NCI-H524 (cell line): Measurements from ENCODE around the gene NOS3.

ENCODE experiments used
- DNase-seq, 2 experiments: peaks; one replicate each; lab custom pipeline; 2025; lab: John Stamatoyannopoulos, UW

Gene NOS3

DNA sequence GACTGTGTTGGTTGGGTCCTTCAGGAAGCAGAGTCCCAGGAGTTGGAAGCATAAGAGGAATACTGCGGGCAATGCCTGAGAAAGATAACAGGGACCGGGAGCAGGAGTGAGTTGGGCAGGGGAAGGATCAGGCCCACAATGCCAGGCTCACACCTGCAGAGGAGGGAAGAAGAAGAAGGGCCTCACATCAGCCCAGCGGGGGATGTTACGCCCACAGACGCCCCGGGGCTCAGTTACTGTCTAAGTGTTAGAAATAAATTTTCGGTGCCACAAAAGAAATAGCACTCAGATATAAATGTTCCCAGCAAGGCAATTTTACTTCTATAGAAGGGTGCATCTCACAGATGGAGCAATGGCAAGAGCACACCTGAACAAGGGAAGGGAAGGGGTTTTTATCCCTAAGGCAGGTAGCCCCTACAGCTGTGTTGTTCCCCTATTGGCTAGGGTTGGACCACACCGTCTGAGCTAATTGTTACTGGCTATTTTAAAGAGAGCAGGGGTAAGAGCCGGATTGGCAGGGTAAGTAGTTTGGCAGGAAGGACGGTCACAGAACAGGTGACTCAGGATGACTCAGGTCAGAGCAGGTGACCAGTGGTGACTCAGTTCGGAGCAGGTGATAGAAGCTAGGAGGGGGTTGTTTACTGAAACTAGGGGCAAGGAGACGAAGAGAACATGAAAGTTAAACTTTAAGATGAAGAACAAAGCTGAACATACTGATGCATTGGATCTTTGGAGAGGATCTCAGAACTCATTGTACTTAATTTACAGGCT lies at the start of gene NOS3:
NOS3 (plus strand) TSS at position 602 of the 771 bp plus-strand sequence. CDS start 2,787 bp downstream, outside the sequence.
- DNase-seq: no peak

DNA sequence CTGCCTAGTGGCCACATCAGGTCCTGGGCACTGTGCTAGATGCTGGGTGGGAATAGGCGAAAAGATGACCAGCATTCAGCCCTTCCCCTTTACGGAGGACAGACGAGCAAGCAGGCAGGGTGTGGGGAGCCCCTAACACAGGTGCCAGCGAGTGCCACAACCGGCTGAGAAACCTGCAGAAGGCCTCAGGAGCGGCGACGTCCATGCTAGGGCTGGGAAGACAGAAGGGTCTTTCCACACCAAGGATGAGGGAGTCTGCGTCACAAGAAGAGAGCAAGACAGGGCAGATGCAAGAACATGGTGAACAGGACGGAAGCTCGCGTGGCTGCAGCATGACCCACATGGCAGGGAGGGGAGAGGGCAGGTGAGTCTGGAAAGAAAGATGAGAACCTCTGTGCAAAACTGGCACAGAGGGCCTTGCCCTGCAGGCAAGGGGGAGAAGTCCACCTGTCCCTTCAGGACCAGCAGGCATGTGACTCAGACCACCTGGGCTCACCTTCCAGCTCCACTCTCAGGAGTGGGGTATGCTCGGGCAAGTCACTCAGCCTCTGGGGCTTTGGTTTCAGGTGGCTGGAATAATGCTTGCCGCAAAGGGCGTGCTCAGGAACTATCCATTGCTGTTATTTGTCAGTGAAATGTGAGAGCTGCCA lies 49.3 kb upstream of the NOS3 start:
- no peak for DNase-seq

DNA sequence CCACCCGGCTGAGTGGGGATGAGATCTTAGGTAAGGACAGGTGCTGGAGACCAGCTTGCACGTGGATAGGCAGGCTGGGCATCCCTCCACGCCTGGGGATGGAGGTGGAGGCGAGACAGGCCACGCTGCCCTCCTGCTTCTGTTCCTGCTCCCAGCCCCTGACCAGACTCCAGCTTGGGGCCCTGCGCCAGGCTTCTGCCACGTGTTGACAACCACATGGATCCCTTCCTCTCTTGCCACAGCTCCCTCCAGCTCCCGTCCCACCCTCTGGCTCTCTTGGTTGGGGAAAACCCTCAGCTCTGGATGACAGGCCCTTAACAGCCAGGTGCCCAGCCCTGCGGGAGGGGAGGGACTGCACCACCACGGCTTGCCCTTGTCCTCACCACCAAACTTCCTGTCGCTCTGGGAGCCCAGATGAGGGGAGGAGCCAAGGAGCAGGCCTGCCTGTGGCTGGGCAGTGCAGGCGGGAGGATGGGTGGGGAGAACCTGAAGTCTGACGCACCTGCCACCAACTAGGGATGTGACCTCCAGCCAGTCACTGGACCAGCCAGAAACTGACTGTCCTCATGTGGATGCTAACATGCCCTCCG lies 48.7 kb upstream of the NOS3 start:
- DNase-seq: no peak

DNA sequence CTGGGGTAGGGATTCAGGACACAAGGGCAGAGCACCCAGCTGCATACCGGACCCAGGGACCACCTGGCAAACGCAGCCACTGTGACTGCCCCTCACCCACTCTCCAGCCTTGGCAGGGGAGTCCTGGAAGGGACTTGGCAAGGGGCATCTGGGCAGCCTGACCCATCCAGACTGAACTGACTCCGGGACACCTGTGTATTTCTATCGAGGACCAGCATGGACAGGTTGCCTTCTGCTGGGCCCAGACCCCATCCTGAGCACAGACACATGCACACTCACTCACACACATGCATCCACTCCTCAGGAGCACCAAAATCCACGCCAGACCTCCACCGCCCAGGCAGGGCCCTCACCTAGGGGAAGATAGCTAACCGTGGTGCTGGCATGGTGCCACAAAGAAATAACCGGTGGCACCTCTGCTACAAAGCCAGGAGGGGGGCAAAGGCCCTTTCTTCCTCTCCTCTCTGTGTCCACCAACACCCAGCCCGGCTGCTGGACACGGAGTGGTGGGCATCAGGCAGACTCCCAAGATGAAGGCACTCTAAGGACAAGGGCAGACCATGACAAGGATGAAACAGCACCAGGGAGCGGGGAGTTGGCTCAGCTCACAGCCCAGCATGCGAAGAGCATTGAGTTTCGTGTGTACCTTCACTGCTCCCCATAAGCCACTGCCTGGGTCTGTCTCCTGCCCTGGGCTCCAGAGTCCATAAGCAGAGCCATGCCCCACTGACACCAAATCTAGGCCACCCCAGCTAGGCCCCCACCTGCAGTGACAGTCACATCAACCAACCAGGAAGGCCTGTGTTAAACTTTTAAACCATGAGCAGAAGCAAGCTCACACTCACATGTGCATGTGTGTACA lies 48.0 kb upstream of the NOS3 start:
- no peak for DNase-seq

DNA sequence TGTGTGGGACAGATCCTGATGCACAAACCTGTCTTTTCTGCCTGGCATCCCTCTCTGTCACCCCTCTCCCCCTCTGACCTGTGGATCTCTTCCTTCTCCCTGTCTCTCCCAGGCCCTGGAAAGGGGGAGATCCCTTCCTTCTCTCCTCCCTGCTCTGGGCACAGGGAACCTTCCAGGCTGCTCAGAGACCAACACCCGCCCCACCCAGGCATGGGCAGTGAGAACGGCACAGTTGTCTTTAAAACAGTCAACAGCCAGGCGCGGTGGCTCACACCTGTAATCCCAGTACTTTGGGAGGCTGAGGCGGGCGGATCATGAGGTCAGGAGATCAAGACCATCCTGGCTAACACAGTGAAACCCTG lies 47.4 kb upstream of the NOS3 start:
- no peak for DNase-seq

DNA sequence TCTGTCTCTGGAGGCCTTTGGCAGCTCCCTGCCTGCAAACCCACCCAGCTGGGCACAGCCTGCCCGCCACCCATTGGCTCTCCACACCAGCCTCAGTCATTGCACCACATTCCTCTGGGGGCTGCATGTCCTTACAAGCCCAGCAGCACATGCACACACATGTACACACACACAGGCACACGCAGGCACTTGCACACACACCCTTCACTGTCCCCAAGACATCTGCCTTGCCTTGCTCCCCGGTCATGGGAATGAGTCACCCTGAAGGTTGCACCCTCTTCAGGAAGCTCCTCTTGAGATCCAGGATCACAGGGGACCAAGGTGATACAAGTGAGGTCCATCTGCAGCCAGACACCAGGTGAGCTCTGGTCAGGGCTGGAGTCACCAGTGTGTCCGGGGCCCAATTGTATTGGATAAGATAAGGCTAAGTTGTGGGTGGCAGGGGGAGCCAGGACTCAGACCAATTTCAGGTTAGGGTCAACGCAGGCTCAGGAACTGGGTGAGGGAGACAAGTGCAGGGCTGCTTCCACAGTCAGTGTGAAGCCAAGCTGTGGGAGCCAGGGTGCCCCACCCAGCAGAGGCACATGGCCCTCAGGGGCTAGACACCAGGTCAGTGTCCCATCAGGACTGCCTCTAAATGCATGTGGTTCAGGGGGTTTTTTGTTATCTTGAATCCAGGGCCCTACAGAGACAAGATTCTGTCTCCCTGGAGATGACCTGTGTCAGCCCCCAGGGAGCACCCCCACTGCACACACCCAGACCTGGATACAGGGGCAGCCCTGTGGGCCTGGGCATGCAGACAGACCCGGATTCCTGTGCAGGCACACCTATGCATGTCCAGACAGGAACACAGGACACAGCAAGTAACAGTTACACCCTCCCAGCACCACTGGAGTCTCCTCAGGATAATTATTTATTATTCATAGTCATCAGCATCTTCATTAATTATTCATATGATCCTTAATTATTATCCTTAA lies 46.5 kb upstream of the NOS3 start:
- DNase-seq: no peak

DNA sequence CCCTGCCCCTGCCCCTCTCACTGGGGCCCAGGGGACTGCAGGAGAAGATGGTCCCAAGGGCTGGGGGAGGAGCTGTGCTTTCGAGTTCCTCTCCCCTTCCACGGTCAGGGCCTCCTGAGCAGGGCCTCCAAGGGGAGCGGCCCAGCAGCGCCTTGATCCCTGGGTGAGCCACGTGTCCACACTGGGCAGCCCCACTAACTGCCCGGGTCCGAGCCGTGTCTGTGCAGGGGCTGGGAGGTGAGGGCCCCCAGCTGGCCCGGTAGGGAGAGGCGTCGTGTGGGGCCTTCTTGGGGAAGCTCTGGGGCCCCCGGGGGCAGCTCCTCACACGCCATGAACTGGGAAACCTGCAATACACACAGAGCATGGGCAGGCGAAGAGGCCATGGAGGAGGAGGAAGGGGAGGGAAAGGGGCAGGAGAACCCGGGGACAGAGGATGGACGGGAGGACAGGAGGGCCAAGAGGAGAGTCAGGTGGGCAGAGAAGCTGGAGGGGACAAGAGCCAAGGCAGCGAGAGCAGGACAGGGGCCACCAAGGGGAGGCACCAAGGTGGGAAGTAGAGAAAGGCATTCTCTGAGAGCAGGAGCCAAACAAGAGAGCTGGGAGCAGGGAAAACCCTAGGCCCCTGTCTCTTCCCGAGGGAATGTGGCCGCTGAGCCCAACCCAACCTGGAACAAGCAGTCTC lies 45.5 kb upstream of the NOS3 start:
- DNase-seq: no peak

DNA sequence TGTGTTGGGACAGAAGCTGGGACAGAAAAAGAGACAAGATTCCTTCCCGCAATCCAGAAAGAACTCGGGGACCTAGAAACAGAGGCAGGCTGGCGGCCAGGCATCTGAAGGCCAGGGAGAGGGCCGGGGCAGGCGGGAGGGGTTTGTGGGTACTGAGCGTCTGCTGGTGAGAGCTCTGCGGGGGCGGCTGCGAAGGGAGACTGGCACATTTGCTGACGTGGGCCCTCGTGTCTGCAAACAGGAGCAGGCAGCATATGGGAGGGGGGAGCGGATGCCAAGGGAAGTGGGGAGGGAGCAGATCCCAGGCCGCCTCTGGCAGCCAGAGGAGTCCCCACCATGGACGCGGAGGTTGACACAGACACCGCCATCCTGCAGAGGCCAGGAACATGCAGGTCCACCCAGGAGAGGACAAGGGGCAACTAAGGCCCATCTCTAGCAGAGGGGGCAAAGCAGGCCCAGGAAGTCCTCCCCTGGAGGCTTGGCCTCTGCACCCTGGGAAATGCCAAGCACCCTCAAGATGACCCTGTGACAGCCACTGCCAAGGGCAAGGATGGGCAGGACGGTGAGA lies 44.9 kb upstream of the NOS3 start:
- no peak for DNase-seq

DNA sequence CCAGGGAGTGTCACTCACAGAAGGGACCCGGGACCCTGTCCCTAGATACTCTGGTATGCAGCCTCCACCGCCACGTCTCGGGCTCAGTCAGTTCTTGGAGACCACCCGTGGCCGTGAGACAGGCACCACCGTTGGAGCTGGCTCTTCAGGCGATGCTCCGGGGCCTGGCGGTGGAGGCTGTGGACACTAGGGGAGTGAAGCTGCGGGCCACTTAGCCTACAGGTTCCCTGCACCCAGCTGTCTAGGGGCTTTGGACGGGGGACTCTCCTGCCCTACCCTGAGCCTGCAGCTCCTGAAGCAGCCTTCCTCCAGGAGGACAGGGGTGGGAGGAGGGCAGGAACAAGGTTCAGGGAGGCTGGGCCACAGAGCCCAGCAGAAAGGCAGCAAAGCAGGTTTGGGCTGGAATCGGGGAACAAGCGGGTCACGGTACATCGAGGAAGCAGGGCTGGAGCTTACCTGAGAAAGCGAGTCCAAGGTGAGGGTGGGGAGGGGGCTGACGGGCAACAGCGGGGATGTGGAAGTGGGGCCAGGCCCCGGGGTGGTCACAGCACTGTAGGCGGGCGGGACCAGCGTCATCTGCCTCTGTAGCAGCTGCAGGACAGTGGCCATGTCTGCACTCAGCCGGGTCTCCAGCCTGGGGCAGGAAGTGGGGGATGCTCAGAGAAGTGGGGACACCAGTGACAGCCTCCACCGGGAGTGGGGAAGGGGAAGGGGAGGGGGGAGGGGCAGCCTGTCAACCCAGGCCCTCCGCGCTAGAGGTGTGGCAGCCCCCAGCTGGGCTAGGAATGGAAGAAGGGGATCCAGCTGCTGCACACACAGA lies 44.2 kb upstream of the NOS3 start:
- no peak for DNase-seq

DNA sequence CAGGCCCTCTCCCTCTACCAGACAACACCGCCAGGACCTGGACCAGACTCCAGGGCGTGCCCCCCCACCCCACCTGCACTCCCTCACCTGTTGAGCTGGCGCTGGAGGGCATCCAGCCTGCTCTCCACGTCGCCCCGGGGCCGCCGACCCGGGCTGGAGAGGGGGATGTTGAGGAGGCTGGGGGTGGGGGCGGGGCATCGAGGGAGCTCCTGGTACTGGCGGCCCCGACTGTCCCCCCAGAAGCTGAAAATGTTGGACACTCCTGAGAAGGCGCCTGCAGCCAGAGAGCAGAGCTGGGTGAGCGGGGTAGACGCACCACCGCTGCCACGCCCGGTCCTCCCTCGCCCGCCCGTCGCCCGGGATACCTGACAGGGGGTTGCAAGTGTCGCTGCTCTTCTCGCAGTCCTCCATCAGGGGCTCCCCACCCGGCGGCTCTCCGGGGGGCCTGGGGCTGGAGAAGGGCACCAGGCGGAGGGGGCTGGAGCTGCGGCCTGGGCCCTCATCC lies 43.5 kb upstream of the NOS3 start:
- no peak for DNase-seq

DNA sequence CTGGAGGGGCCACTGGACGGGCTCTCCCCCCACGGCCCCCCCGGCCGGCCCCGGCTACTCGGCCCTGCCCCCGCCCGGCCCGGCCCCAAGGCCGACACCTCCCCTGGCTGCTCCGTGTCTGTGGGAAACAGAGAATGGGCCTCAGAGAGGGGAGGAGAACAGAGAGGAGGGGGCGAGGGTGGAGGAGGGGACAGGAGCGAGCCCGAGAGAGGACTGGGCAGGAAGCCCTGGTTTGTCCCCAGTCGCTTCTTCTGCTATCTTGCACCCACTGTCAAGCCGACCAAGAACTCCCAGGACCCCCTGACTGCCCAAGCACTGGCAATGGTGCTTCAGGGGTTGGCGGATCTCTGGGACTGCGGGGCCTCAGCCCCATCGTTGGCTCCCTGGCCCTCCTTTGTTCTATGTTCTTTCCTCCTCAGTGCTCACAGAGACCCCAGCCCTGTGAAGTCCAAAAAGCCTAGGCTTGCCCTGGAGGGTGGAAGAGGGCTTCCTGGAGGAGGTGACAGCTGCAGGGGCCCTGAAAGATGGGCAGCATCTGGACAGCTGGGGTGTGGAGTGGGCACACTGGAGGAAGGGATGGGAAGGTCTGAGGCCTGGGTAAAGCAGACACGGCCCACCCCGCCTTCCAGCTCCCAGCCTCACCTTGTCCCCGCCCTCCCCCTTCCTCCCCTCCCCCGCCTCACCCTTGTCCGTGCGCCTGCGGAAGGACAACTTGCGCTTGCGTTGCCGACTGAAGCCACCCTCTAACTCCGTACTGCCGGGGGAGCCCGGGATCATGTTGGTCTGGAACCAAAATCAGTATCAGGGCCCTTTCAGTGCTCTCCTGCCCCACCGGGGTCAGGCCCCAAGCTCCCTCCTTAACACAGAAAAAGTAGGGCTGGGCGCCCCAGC lies 42.8 kb upstream of the NOS3 start:
- no peak for DNase-seq

DNA sequence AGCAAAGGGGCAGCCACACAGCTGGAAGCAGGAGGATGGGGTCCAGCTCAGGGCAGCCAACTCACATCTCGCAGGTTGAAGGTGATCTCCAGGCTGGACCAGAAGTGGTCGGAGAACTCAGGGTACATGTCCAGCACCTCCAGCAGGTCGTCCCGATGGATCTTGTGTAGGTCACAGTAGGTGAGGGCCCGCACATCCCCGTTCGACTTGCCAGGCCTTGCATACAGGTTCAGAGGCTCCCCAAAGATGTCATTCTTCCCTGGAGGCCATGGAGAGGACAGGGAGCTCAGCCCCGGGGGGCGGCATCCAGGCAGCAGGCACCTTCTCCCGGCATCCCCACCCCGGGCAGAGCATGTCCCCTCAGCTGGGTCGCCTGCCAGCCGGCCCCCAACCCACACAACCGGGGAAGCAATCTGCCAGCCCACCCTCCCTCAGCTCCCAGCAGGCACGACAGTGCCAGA lies 42.0 kb upstream of the NOS3 start:
- no peak for DNase-seq

DNA sequence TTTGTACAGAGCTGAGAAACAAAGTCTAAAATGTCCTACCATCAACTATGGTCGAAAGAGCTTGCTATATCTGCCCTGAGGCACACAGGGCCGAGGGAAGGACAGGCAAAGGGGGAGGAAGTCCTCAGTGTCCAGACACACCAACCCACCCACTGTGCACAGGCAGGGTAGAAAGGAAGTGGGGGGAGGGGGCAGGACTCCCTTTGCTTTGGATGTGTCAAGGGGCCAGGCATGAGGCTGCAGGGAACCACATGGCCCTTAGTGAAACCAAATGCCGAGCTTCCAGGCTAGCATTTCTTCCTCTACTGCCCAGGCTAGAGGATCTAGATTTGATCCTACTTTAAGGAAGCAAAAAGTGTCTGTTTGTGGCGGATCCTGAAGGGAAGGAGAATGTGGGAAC lies 41.3 kb upstream of the NOS3 start:
- no peak for DNase-seq

DNA sequence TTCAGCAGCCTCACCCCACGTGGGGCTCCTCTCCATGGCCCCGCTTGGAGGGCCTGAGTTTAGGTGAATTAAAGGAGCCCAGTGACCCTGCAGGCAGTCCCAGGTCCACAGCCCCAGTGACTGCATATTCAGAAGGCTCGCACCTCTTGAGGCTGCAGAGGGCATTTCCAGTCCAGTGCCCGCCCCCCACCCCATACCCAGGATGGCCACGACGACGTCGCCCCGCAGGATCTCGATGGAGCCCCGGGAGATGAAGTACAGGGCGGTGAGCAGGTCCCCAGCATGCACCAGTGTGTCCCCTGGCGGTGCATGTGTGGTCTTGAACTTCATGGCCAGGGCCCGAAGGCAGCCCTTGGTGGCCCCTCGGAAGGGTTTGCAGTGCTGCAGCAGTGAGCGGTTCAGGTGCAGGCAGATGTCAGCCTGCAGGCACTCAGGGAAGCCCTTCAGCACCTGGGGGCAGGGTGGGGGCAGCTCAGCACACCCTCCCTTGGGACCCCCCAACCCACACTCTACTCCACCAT lies 40.8 kb upstream of the NOS3 start:
- DNase-seq: no peak

DNA sequence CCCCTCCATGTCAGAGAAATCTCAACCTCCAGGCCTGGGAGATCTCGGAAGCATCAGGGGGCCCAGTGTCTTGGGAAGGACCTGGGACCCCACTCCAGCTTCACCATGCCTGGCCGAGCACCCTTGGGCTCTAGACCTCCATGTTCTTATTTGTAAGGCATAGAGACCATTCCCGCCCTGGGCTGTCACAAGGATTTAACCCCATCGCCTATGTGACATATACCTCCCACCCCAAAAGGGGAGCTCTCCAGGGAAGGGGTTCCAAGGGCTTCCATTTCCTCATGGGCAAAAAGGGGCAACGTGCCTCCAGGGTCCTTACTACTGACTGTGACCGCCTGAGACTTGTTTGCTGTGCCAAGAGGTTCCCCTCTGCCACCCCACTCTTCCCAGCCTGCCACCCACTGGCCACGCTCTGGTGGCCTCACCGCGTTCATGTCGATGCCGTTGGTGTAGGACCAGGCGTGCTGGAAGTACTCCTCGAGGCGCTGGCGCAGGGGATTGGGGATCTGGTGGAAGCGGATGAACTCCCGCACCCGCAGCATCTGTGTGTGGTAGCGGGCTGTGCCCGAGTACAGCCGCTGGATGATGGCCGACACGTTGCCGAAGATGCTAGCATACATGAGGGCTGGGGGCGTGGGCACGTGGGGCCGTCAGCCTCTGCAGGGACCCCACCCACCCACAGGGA lies 40.2 kb upstream of the NOS3 start:
- no peak for DNase-seq

DNA sequence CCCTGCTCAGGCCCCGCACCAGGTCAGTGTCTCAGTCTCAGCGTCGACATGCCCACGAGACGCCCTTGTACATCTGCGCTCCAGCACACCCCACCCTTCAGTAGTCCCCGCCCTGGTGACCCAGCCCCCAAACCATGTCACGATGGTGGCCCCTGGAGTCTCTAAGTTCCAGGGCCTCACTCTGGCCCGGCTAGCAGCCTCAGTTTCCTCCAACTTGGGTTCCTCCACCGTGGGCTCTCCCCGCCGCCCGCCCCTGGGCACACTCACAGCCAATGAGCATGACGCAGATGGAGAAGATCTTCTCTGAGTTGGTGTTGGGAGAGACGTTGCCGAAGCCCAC lies 39.7 kb upstream of the NOS3 start:
- no peak for DNase-seq

DNA sequence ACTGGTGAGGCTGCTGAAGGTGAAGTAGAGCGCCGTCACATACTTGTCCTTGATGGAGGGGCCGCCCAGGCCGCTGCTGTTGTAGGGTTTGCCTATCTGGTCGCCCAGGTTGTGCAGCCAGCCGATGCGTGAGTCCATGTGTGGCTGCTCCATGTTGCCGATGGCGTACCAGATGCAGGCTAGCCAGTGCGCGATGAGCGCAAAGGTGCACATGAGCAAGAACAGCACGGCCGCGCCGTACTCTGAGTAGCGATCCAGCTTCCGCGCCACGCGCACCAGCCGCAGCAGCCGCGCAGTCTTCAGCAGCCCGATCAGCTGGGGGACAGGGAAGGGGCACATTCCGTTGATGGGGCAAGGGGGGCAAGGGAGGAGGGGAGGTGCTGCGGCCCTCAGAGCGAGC lies 39.3 kb upstream of the NOS3 start:
- no peak for DNase-seq
